ENCODE results near the gene MAP1B.

The MAP1B gene

GRCh38 chr5:72125271-72125940 lies 18.1 kb downstream of the MAP1B start:
- H3K36me3 ChIP-seq (ENCODE audit: insufficient read depth, low read length): no peaks in the 10 kb centered on the region
- TF ChIP-seq EZH2 (IDR thresholded peaks at IDR 0.05; ENCODE audit: borderline replicate concordance, low read length): no peak
- no peak for TF ChIP-seq CTCF (IDR thresholded peaks at IDR 0.05; ENCODE audit: low read length)
- H3K9me2 ChIP-seq (ENCODE audit: low read depth, low read length): no peaks in the 10 kb centered on the region
- H3K4me3 ChIP-seq (ENCODE audit: low read depth, low read length, poor library complexity, severe bottlenecking): no peak overlapping the region
- H4K20me1 ChIP-seq (ENCODE audit: insufficient read depth, low read length): no peaks in the 10 kb centered on the region
- no peaks in the 10 kb centered on the region for H3K9me3 ChIP-seq (ENCODE audit: low read length)
- no peak overlapping the region for H3K4me2 ChIP-seq (ENCODE audit: low read length)
- peaks cover 5% of the 10 kb centered on the region; the same call in 1 of the 2 replicates for H3K27me3 ChIP-seq (ENCODE audit: insufficient read depth, low read length)
- H3K27ac ChIP-seq (ENCODE audit: low read depth, low read length, poor library complexity, severe bottlenecking): no peak overlapping the region
- H3K79me2 ChIP-seq (ENCODE audit: insufficient read depth, low read length): no peaks in the 10 kb centered on the region
- no peak overlapping the region for H3K9ac ChIP-seq (ENCODE audit: low read length)
- H3K4me1 ChIP-seq (ENCODE audit: insufficient read depth, low read length, severe bottlenecking): no peaks in the 10 kb centered on the region
- no peaks in the 10 kb centered on the region for H3F3A ChIP-seq (ENCODE audit: insufficient read depth, low read length)
- no peak overlapping the region for H2AFZ ChIP-seq (ENCODE audit: low read length)

- Histone ChIP-seq H3K4me2 (ENCODE audit: low read length) (no peak overlapping the region), H3K4me3 (ENCODE audit: low read depth, low read length, poor library complexity, severe bottlenecking) (no peak overlapping the region), H3K4me1 (ENCODE audit: insufficient read depth, low read length, severe bottlenecking) (no peaks in the 10 kb centered on the region), H3K36me3 (ENCODE audit: insufficient read depth, low read length) (no peaks in the 10 kb centered on the region), H3K27ac (ENCODE audit: low read depth, low read length, poor library complexity, severe bottlenecking) (no peak overlapping the region), H3K79me2 (ENCODE audit: insufficient read depth, low read length) (no peaks in the 10 kb centered on the region), H2AFZ (ENCODE audit: low read length) (no peak overlapping the region), H4K20me1 (ENCODE audit: insufficient read depth, low read length) (no peaks in the 10 kb centered on the region), H3K9me2 (ENCODE audit: low read depth, low read length) (no peaks in the 10 kb centered on the region), H3K9me3 (ENCODE audit: low read length) (no peaks in the 10 kb centered on the region), H3K9ac (ENCODE audit: low read length) (no peak overlapping the region), H3K27me3 (ENCODE audit: insufficient read depth, low read length) (peaks cover 5% of the 10 kb centered on the region; the same call in 1 of the 2 replicates), H3F3A (ENCODE audit: insufficient read depth, low read length) (no peaks in the 10 kb centered on the region)
- TF ChIP-seq EZH2 (IDR thresholded peaks at IDR 0.05; ENCODE audit: borderline replicate concordance, low read length) (no peak), CTCF (IDR thresholded peaks at IDR 0.05; ENCODE audit: low read length) (no peak)
Measured at GRCh38 chr5:72125941-72126620, 18.8 kb downstream of the MAP1B start.

- Histone ChIP-seq H2AFZ (ENCODE audit: low read length) (no peak overlapping the region), H3K9ac (ENCODE audit: low read length) (no peak overlapping the region), H3K4me3 (ENCODE audit: low read depth, low read length, poor library complexity, severe bottlenecking) (no peak overlapping the region), H3K4me1 (ENCODE audit: insufficient read depth, low read length, severe bottlenecking) (no peaks in the 10 kb centered on the region), H3K4me2 (ENCODE audit: low read length) (no peak overlapping the region), H3K79me2 (ENCODE audit: insufficient read depth, low read length) (no peaks in the 10 kb centered on the region), H4K20me1 (ENCODE audit: insufficient read depth, low read length) (no peaks in the 10 kb centered on the region), H3K9me2 (ENCODE audit: low read depth, low read length) (no peaks in the 10 kb centered on the region), H3K36me3 (ENCODE audit: insufficient read depth, low read length) (no peaks in the 10 kb centered on the region), H3F3A (ENCODE audit: insufficient read depth, low read length) (no peaks in the 10 kb centered on the region), H3K27me3 (ENCODE audit: insufficient read depth, low read length) (peaks cover 5% of the 10 kb centered on the region; the same call in 1 of the 2 replicates), H3K27ac (ENCODE audit: low read depth, low read length, poor library complexity, severe bottlenecking) (no peak overlapping the region), H3K9me3 (ENCODE audit: low read length) (no peaks in the 10 kb centered on the region)
- TF ChIP-seq CTCF (IDR thresholded peaks at IDR 0.05; ENCODE audit: low read length): no peak
- no peak for TF ChIP-seq EZH2 (IDR thresholded peaks at IDR 0.05; ENCODE audit: borderline replicate concordance, low read length)
Measured at GRCh38 chr5:72126796-72127195, 19.5 kb downstream of the MAP1B start.

Data from OCI-LY1 (cell line).